SK-N-SH treated with all-trans-retinoic acid at 6 μM for 48 hours (cell line): ENCODE data around the gene ZNF805.

Source experiments
- ATAC-seq: fragments of 200-7000 bp; cut with Tn5 transposase; 3 replicates; pipeline ENCODE4 v1.9.1; 2020; ENCODE audit warnings: mild to moderate bottlenecking, moderate library complexity
- ARNTL ChIP-seq: fragments of 450-650 bp; formaldehyde crosslinking; IDR thresholded peaks from 2 replicates; pipeline ENCODE4 v1.5.0; 2020; ENCODE audit warnings: low read depth, mild to moderate bottlenecking, moderate library complexity, borderline replicate concordance
- BACH2 ChIP-seq: fragments of 250-450 bp; sonication (Bioruptor Pico); IDR thresholded peaks from 2 replicates; pipeline ENCODE4 v1.9.0; 2021; ENCODE audit warnings: mild to moderate bottlenecking, borderline replicate concordance
- CREB5 ChIP-seq: fragments of 250-450 bp; sonication (Bioruptor Pico); IDR thresholded peaks from 2 replicates; pipeline ENCODE4 v1.5.1; 2020; ENCODE audit warnings: low read depth, mild to moderate bottlenecking, moderate library complexity
- CSDC2 ChIP-seq: fragments of 250-450 bp; sonication (Bioruptor Pico); IDR thresholded peaks from 2 replicates; pipeline ENCODE4 v1.5.0; 2020; ENCODE audit warnings: mild to moderate bottlenecking, moderate library complexity
- CSRNP3 ChIP-seq: fragments of 250-450 bp; sonication (Bioruptor Pico); IDR thresholded peaks from 2 replicates; pipeline ENCODE4 v1.5.1; 2021; ENCODE audit warnings: mild to moderate bottlenecking, moderate library complexity
- ESRRG ChIP-seq: fragments of 250-450 bp; sonication (Bioruptor Pico); IDR thresholded peaks from 2 replicates; pipeline ENCODE4 v1.6.1; 2021; ENCODE audit warnings: mild to moderate bottlenecking
- GLIS3 ChIP-seq: fragments of 250-450 bp; sonication (Bioruptor Pico); IDR thresholded peaks from 2 replicates; pipeline ENCODE4 v1.5.0; 2020; ENCODE audit warnings: mild to moderate bottlenecking, moderate library complexity
- ISL1 ChIP-seq: fragments of 250-450 bp; sonication (Bioruptor Pico); IDR thresholded peaks from 2 replicates; pipeline ENCODE4 v2.1.2; 2022; ENCODE audit warnings: mild to moderate bottlenecking, moderate library complexity
- OSR1 ChIP-seq: fragments of 250-450 bp; sonication (Bioruptor Pico); IDR thresholded peaks from 2 replicates; pipeline ENCODE4 v1.8.0; 2022; ENCODE audit warnings: moderate library complexity, mild to moderate bottlenecking, inconsistent platforms
- PATZ1 ChIP-seq: fragments of 250-450 bp; sonication (Bioruptor Pico); IDR thresholded peaks from 2 replicates; pipeline ENCODE4 v1.8.0; 2020; ENCODE audit warnings: mild to moderate bottlenecking, moderate library complexity, borderline replicate concordance
- POU6F1 ChIP-seq: fragments of 250-450 bp; sonication (Bioruptor Pico); IDR thresholded peaks from 2 replicates; pipeline ENCODE4 v1.8.0; 2021; ENCODE audit warnings: low read depth, mild to moderate bottlenecking, moderate library complexity, borderline replicate concordance
- PPARA ChIP-seq: fragments of 250-450 bp; sonication (Bioruptor Pico); IDR thresholded peaks from 2 replicates; pipeline ENCODE4 v1.5.0; 2020; ENCODE audit warnings: mild to moderate bottlenecking, borderline replicate concordance
- RARB ChIP-seq: fragments of 250-450 bp; sonication (Bioruptor Pico); IDR thresholded peaks from 2 replicates; pipeline ENCODE4 v1.8.0; 2021; ENCODE audit warnings: mild to moderate bottlenecking, moderate library complexity
- SNAI2 ChIP-seq: fragments of 250-450 bp; sonication (Bioruptor Pico); IDR thresholded peaks from 2 replicates; pipeline ENCODE4 v1.5.0; 2020; ENCODE audit warnings: mild to moderate bottlenecking, moderate library complexity
- TCF4 ChIP-seq: fragments of 250-450 bp; sonication (Bioruptor Pico); IDR thresholded peaks from 2 replicates; pipeline ENCODE4 v1.8.0; 2021; ENCODE audit warnings: mild to moderate bottlenecking, moderate library complexity, borderline replicate concordance
- TOX ChIP-seq: fragments of 250-450 bp; sonication (Bioruptor Pico); IDR thresholded peaks from 2 replicates; pipeline ENCODE4 v1.8.0; 2021; ENCODE audit warnings: mild to moderate bottlenecking, moderate library complexity, borderline replicate concordance
- TSHZ2 ChIP-seq: fragments of 250-450 bp; sonication (Bioruptor Pico); IDR thresholded peaks from 2 replicates; pipeline ENCODE4 v1.5.0; 2020; ENCODE audit warnings: mild to moderate bottlenecking, moderate library complexity
- ZC3H10 ChIP-seq: fragments of 250-450 bp; sonication (Bioruptor Pico); IDR thresholded peaks from 2 replicates; pipeline ENCODE4 v1.5.1; 2021; ENCODE audit warnings: mild to moderate bottlenecking, moderate library complexity
- ZFP3 ChIP-seq: fragments of 250-450 bp; sonication (Bioruptor Pico); IDR thresholded peaks from 2 replicates; pipeline ENCODE4 v1.5.0; 2020; ENCODE audit warnings: mild to moderate bottlenecking, moderate library complexity
- ZFP30 ChIP-seq: fragments of 450-650 bp; formaldehyde crosslinking; IDR thresholded peaks from 2 replicates; pipeline ENCODE4 v1.5.0; 2022; ENCODE audit warnings: mild to moderate bottlenecking, moderate library complexity
- ZNF565 ChIP-seq: fragments of 450-650 bp; formaldehyde crosslinking; conservative IDR thresholded peaks from 2 replicates; pipeline ENCODE4 v1.5.0; 2020; ENCODE audit warnings: low read depth, mild to moderate bottlenecking, moderate library complexity
- ZNF70 ChIP-seq: fragments of 450-650 bp; formaldehyde crosslinking; IDR thresholded peaks from 2 replicates; pipeline ENCODE4 v1.5.0; 2020; ENCODE audit warnings: mild to moderate bottlenecking, moderate library complexity
- ZNF8 ChIP-seq: fragments of 450-650 bp; formaldehyde crosslinking; IDR thresholded peaks from 2 replicates; pipeline ENCODE4 v1.5.0; 2020; ENCODE audit warnings: mild to moderate bottlenecking, moderate library complexity

Gene ZNF805

GRCh38 chr19:57280165-57280961, 39.9 kb downstream of the ZNF805 start, which contains the start of gene ZNF460:
Gene ZNF460, plus strand, starts transcription at chr19:57280485. Its CDS starts 322 bp downstream, at chr19:57280807.
- ATAC-seq, result peak; percentile 97
- TF ChIP-seq TSHZ2 (CRISPR knock-in tag), result no peak
- no peak for TF ChIP-seq ZNF565 (CRISPR knock-in tag)
- TF ChIP-seq TCF4 (CRISPR knock-in tag), result no peak
- TF ChIP-seq BACH2, result no peak
- no peak for TF ChIP-seq OSR1
- no peak for TF ChIP-seq TOX (CRISPR knock-in tag)
- 0 out of 2 replicates have a peak, but pooled peaks have one; percentile 57 for TF ChIP-seq CREB5 (CRISPR knock-in tag)
- no peak for TF ChIP-seq GLIS3 (CRISPR knock-in tag)
- no peak for TF ChIP-seq POU6F1 (CRISPR knock-in tag)
- TF ChIP-seq ZNF8 (CRISPR knock-in tag), result no peak
- no peak for TF ChIP-seq ISL1
- no peak for TF ChIP-seq CSRNP3 (CRISPR knock-in tag)
- no peak for TF ChIP-seq ARNTL (CRISPR knock-in tag)
- TF ChIP-seq ZNF70 (CRISPR knock-in tag), result no peak
- TF ChIP-seq ZFP30, result peak; percentile 63; the same call in 1 of the 2 replicates
- no peak for TF ChIP-seq ZFP3 (CRISPR knock-in tag)
- no peak for TF ChIP-seq RARB (CRISPR knock-in tag)
- peak; percentile 59; the same call in 1 of the 2 replicates for TF ChIP-seq SNAI2
- TF ChIP-seq ESRRG (CRISPR knock-in tag), result no peak
- no peak for TF ChIP-seq PATZ1 (CRISPR knock-in tag)
- no peak for TF ChIP-seq CSDC2 (CRISPR knock-in tag)
- 0 out of 2 replicates have a peak, but pooled peaks have one; percentile 79 for TF ChIP-seq PPARA (CRISPR knock-in tag)
- TF ChIP-seq ZC3H10 (CRISPR knock-in tag), result no peak

GRCh38 chr19:57280962-57281400, 40.5 kb downstream of the ZNF805 start:
- ATAC-seq, result no peak
- TF ChIP-seq SNAI2, result no peak
- no peak for TF ChIP-seq PATZ1 (CRISPR knock-in tag)
- no peak for TF ChIP-seq ESRRG (CRISPR knock-in tag)
- no peak for TF ChIP-seq CSDC2 (CRISPR knock-in tag)
- TF ChIP-seq TSHZ2 (CRISPR knock-in tag), result no peak
- TF ChIP-seq ZFP30, result no peak
- TF ChIP-seq ZNF70 (CRISPR knock-in tag), result no peak
- TF ChIP-seq ZNF8 (CRISPR knock-in tag), result no peak
- no peak for TF ChIP-seq ISL1
- no peak for TF ChIP-seq ARNTL (CRISPR knock-in tag)
- TF ChIP-seq OSR1, result no peak
- no peak for TF ChIP-seq PPARA (CRISPR knock-in tag)
- TF ChIP-seq ZNF565 (CRISPR knock-in tag), result no peak
- TF ChIP-seq RARB (CRISPR knock-in tag), result no peak
- no peak for TF ChIP-seq TOX (CRISPR knock-in tag)
- no peak for TF ChIP-seq ZC3H10 (CRISPR knock-in tag)
- no peak for TF ChIP-seq BACH2
- TF ChIP-seq TCF4 (CRISPR knock-in tag), result no peak
- TF ChIP-seq, all 23 proteins: peak for 0
